Endothelial cell (in vitro differentiated cells): ENCODE results near the gene RORB. TPM values are rescaled to one million over a fixed set of nuclear protein-coding genes. Genes with fewer than 3 reads are reported as not detected.

Source experiments
- DNase-seq: peaks from one replicate; pipeline ENCODE4 v3.0.0; 2021; ENCODE audit warnings: low spot score
- H3K27ac Mint-ChIP-seq: one replicate; pipeline ENCODE4 v1.8.0; 2021; ENCODE audit warnings: mixed read lengths, inconsistent platforms; ENCODE audit not compliant: unreplicated experiment
- H3K27me3 Mint-ChIP-seq: one replicate; pipeline ENCODE4 v1.8.0; 2021; ENCODE audit warnings: mild to moderate bottlenecking, moderate library complexity, mixed read lengths, inconsistent platforms; ENCODE audit not compliant: unreplicated experiment
- H3K36me3 Mint-ChIP-seq: one replicate; pipeline ENCODE4 v1.8.0; 2021; ENCODE audit warnings: mild to moderate bottlenecking, low read depth, mixed read lengths, inconsistent platforms; ENCODE audit not compliant: unreplicated experiment
- H3K4me1 Mint-ChIP-seq: one replicate; pipeline ENCODE4 v1.8.0; 2021; ENCODE audit warnings: mild to moderate bottlenecking, mixed read lengths, inconsistent platforms; ENCODE audit not compliant: unreplicated experiment
- H3K4me3 Mint-ChIP-seq: one replicate; pipeline ENCODE4 v1.8.0; 2021; ENCODE audit warnings: mild to moderate bottlenecking, mixed read lengths, inconsistent platforms; ENCODE audit not compliant: unreplicated experiment
- H3K9me3 Mint-ChIP-seq: one replicate; pipeline ENCODE4 v1.8.0; 2021; ENCODE audit warnings: mixed read lengths, inconsistent platforms; ENCODE audit not compliant: unreplicated experiment
- total RNA-seq: library from RNA; stranded (reverse); fragmentation: NEBNext Ultra II Directional; extraction: Animal tissue kit (Norgen Biotek cat#: 25700); gene quantifications from one replicate; pipeline ENCODE4 v1.2.1, GENCODE V29; 2021; ENCODE audit not compliant: unreplicated experiment
- TF ChIP-seq, protein P1 (sequence below): fragments of 200-600 bp; sonication (generic); IDR thresholded peaks from one replicate; pipeline ENCODE4 v1.5.0; 2021; ENCODE audit warnings: antibody characterized with exemption; ENCODE audit not compliant: unreplicated experiment

Gene RORB
- total RNA-seq, 1 donor from 2014 or later = 0.51 TPM

DNA sequence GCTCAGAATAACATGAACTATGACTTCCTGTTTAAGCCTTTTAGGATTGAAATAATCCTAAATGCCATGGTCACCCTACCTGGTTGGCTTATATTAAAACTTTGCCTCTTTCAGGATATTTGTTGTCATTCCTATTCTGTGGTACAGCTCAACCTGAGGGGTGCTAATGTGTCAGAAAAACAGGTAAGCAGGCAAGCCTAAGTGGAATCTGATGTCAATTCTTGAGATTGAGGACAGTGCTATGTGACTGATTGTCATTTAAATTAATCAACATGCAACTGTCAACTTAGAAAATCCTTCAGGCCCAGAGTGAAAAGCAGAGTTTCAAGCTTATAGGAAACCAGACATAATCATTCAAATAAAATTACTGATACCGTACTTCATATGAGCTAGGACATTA lies 2.6 kb upstream of the RORB start:
- Mint-ChIP-seq H3K4me1 (peaks cover 15% of the 10 kb centered on the region), H3K9me3 (no peaks in the 10 kb centered on the region), H3K4me3 (no peak overlapping the region), H3K27ac (no peak overlapping the region), H3K27me3 (peaks cover 15% of the 10 kb centered on the region), H3K36me3 (no peaks in the 10 kb centered on the region)
- DNase-seq = no peak
- TF ChIP-seq, protein P1, sequence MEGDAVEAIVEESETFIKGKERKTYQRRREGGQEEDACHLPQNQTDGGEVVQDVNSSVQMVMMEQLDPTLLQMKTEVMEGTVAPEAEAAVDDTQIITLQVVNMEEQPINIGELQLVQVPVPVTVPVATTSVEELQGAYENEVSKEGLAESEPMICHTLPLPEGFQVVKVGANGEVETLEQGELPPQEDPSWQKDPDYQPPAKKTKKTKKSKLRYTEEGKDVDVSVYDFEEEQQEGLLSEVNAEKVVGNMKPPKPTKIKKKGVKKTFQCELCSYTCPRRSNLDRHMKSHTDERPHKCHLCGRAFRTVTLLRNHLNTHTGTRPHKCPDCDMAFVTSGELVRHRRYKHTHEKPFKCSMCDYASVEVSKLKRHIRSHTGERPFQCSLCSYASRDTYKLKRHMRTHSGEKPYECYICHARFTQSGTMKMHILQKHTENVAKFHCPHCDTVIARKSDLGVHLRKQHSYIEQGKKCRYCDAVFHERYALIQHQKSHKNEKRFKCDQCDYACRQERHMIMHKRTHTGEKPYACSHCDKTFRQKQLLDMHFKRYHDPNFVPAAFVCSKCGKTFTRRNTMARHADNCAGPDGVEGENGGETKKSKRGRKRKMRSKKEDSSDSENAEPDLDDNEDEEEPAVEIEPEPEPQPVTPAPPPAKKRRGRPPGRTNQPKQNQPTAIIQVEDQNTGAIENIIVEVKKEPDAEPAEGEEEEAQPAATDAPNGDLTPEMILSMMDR = no peak

DNA sequence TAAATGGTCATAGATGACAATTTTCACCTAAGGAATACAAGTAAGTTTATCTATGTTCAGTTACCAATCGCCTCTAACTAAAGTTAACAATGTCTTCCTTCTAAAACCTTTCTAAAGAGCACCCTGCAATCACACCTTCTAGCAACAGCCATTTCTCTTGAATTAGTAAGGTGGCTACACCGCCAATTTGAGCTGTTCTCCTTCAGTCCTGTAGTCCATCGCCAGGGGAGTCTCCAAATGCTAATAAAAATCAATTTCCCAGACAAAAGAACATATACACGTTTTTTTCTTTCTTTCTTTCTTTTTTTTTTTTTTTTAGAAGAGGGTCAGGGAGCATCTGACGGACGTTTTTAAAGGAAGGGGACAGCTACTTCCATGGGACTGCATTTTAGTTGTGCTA lies 729 bp upstream of the RORB start:
- TF ChIP-seq, protein P1 = no peak
- H3K27ac Mint-ChIP-seq = no peak overlapping the region
- H3K9me3 Mint-ChIP-seq = no peaks in the 10 kb centered on the region
- H3K4me3 Mint-ChIP-seq = peak overlapping the region; percentile 96
- peaks cover 17% of the 10 kb centered on the region for H3K27me3 Mint-ChIP-seq
- H3K4me1 Mint-ChIP-seq = peaks cover 26% of the 10 kb centered on the region
- no peaks in the 10 kb centered on the region for H3K36me3 Mint-ChIP-seq
- no peak for DNase-seq

DNA sequence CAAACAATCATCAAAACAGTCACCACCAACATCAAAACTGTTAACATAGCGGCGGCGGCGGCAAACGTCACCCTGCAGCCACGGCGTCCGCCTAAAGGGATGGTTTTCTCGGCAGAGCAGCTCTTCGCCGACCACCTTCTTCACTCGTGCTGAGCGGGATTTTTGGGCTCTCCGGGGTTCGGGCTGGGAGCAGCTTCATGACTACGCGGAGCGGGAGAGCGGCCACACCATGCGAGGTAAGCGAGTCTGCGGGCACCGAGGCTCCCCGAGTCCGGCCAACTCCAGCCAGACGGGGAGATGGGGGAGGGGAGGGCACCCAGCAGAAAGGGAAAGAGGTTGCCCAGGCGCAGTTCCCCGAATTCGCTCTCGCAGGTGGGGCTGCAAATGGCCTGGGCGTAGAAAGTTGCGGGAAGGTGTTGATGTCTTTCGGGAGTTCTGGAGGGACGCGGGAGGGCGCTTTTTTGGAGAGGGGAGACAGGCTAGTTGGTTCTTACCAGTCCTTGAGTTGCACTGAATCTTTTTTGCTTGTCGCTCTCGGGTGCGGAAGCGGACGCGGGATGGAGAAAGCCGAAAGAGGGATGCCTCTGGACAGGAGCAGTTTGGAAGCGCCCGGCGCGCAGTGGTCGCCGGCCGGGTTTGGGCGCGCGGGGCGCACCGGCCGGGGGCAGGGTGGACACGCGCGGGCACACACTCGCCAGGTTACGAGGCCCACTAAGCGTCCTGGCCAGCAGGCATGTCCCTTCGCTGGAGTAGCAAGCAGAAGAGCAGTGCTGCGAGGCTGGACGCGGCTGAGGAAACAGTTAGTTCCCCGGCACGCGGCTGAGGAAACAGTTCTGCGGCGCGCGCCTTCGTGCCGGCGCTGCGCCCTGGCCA lies 849 bp downstream of the RORB start:
- Mint-ChIP-seq H3K9me3 (no peaks in the 10 kb centered on the region), H3K4me1 (peaks cover 26% of the 10 kb centered on the region), H3K36me3 (no peaks in the 10 kb centered on the region), H3K4me3 (peak overlapping the region; percentile 96), H3K27ac (peak overlapping the region; percentile 45), H3K27me3 (peaks cover 17% of the 10 kb centered on the region)
- DNase-seq = peak; percentile 45
- TF ChIP-seq, protein P1 = no peak

DNA sequence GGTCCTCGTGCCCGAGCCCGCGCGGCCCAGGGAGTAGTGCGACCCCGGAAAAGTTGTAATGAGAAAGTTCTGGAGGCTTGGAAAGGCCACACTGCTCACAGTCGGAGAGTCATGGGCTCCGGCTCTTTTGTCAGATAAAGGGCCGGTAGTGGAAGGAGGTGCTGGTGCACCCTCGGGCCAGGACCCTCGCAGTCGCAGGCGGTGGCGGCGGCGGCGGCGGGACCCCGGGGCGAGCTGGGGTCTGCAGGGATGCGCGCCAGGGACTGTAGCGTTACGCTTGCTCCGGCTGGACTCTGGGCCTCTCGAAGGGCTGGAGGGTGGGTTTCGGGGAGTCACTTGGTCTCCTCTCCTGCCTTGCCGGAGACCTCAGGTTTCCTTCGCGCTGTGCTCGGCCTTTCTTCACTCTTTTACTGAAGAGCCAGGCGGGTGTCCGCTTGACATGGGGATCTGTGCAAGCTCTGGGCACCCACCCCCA lies 1.5 kb downstream of the RORB start:
- H3K27me3 Mint-ChIP-seq = peaks cover 17% of the 10 kb centered on the region
- TF ChIP-seq, protein P1 = no peak
- no peaks in the 10 kb centered on the region for H3K36me3 Mint-ChIP-seq
- H3K4me1 Mint-ChIP-seq = peaks cover 26% of the 10 kb centered on the region
- H3K4me3 Mint-ChIP-seq = peak overlapping the region; percentile 91
- H3K9me3 Mint-ChIP-seq = no peaks in the 10 kb centered on the region
- DNase-seq = peak; percentile 17
- no peak overlapping the region for H3K27ac Mint-ChIP-seq

DNA sequence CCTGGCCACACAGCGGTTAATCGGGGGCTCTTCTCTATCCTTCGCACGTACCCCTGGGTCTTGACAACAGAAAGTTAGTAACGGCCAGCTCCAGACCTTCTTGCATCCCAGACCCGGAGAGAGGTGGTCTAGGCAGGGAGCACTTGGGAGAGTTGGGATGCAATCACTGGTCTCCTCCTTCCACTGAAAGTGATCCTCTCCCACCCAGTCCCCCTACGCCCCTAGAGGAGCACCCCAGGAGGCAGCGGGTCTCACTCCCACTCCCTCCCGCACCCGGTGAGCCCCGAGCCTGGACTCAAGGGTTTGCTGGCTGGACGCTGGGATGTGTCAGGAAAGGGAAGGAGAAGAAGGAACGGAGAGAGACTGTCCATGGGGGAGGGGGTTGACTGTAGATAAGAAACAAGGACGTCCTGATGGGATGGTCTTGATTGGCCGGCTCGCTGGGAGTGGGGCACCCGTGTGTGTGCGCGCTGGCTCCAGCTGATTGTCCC lies 2.0 kb downstream of the RORB start:
- Mint-ChIP-seq H3K27me3 (peaks cover 17% of the 10 kb centered on the region), H3K27ac (no peak overlapping the region), H3K9me3 (no peaks in the 10 kb centered on the region), H3K4me3 (peak overlapping the region; percentile 91), H3K4me1 (peaks cover 26% of the 10 kb centered on the region), H3K36me3 (no peaks in the 10 kb centered on the region)
- TF ChIP-seq, protein P1 = no peak
- DNase-seq = peak; percentile 22
